Stimulated activated naive CD8-positive, alpha-beta T cell treated with anti-CD3 and anti-CD28 coated beads, Interleukin-15, Interleukin-2, amounts not matched to agents 100 ng/mL and 50 ng/mL, for 24 hours (primary cell): ENCODE data around the gene CALU.
A peak's percentile ranks its signal among the peaks of the same experiment; 100 is the strongest.

ENCODE experiments used
- H3K27ac Mint-ChIP-seq: one replicate; pipeline ENCODE4 v1.8.0; 2021; ENCODE audit warnings: mild to moderate bottlenecking, mixed read lengths
- H3K27me3 Mint-ChIP-seq: one replicate; pipeline ENCODE4 v1.8.0; 2021; ENCODE audit warnings: mixed read lengths
- H3K36me3 Mint-ChIP-seq: one replicate; pipeline ENCODE4 v1.8.0; 2021; ENCODE audit warnings: low read depth, mixed read lengths
- H3K4me1 Mint-ChIP-seq: one replicate; pipeline ENCODE4 v1.8.0; 2021; ENCODE audit warnings: low read depth, mixed read lengths
- H3K4me3 Mint-ChIP-seq: one replicate; pipeline ENCODE4 v1.8.0; 2021; ENCODE audit warnings: mild to moderate bottlenecking, mixed read lengths
- H3K9me3 Mint-ChIP-seq: one replicate; pipeline ENCODE4 v1.8.0; 2021; ENCODE audit warnings: mixed read lengths

The CALU gene

GRCh38 chr7:128778946-128779345, 39.8 kb downstream of the CALU start:
- H3K36me3 Mint-ChIP-seq, result peaks cover 13% of the 10 kb centered on the region
- no peak overlapping the region for H3K27ac Mint-ChIP-seq
- H3K4me1 Mint-ChIP-seq, result peaks cover 20% of the 10 kb centered on the region
- H3K9me3 Mint-ChIP-seq, result peaks cover 10% of the 10 kb centered on the region
- H3K4me3 Mint-ChIP-seq, result no peak overlapping the region
- H3K27me3 Mint-ChIP-seq, result no peaks in the 10 kb centered on the region

GRCh38 chr7:128781126-128781525, 42.0 kb downstream of the CALU start:
- H3K4me1 Mint-ChIP-seq, result peaks cover 20% of the 10 kb centered on the region
- no peak overlapping the region for H3K4me3 Mint-ChIP-seq
- H3K36me3 Mint-ChIP-seq, result no peaks in the 10 kb centered on the region
- H3K27me3 Mint-ChIP-seq, result no peaks in the 10 kb centered on the region
- no peak overlapping the region for H3K27ac Mint-ChIP-seq
- peaks cover 10% of the 10 kb centered on the region for H3K9me3 Mint-ChIP-seq

GRCh38 chr7:128781851-128782250, 42.7 kb downstream of the CALU start:
- Mint-ChIP-seq H3K36me3 (no peaks in the 10 kb centered on the region), H3K4me3 (no peak overlapping the region)

GRCh38 chr7:128783143-128783861, 44.1 kb downstream of the CALU start:
- H3K4me3 Mint-ChIP-seq, result no peak overlapping the region
- H3K36me3 Mint-ChIP-seq, result no peaks in the 10 kb centered on the region
- no peaks in the 10 kb centered on the region for H3K27me3 Mint-ChIP-seq
- H3K4me1 Mint-ChIP-seq, result no peaks in the 10 kb centered on the region
- no peaks in the 10 kb centered on the region for H3K9me3 Mint-ChIP-seq
- peak overlapping the region; percentile 11 for H3K27ac Mint-ChIP-seq

More at GRCh38 chr7:128781851-128782250, 42.7 kb downstream of the CALU start:
- no peak overlapping the region for H3K27ac Mint-ChIP-seq
- peaks cover 7% of the 10 kb centered on the region for H3K9me3 Mint-ChIP-seq
- H3K4me1 Mint-ChIP-seq, result peaks cover 14% of the 10 kb centered on the region
- H3K27me3 Mint-ChIP-seq, result no peaks in the 10 kb centered on the region

DNA sequence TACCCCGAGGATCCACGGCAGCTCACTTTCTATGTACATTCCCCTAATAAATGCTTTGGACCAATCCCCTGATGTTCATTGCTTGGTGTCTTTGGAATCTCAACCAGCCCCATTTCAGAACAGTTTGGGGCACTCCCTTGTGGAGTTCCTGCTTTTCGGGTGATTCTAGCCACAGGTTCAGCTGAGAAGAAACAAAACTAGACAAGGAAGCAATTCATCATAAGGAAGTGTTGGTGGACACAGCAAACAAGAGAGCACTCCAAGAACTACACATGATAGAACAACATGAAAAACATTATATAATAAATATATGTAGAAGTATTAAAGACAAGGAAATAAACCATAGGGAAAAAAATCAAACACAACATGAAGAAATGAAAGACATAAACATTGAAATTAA, 46.6 kb downstream of the CALU start:
- Mint-ChIP-seq H3K27me3 (peaks cover 17% of the 10 kb centered on the region), H3K36me3 (no peaks in the 10 kb centered on the region), H3K4me3 (no peak overlapping the region), H3K27ac (no peak overlapping the region), H3K9me3 (no peaks in the 10 kb centered on the region), H3K4me1 (peaks cover 4% of the 10 kb centered on the region)

- no peaks in the 10 kb centered on the region for H3K36me3 Mint-ChIP-seq
- no peak overlapping the region for H3K4me3 Mint-ChIP-seq
- peaks cover 17% of the 10 kb centered on the region for H3K27me3 Mint-ChIP-seq
- peaks cover 4% of the 10 kb centered on the region for H3K4me1 Mint-ChIP-seq
- no peak overlapping the region for H3K27ac Mint-ChIP-seq
- H3K9me3 Mint-ChIP-seq, result no peaks in the 10 kb centered on the region
These were observed 49.6 kb downstream of the CALU start for GRCh38 chr7:128788446-128789412.

DNA sequence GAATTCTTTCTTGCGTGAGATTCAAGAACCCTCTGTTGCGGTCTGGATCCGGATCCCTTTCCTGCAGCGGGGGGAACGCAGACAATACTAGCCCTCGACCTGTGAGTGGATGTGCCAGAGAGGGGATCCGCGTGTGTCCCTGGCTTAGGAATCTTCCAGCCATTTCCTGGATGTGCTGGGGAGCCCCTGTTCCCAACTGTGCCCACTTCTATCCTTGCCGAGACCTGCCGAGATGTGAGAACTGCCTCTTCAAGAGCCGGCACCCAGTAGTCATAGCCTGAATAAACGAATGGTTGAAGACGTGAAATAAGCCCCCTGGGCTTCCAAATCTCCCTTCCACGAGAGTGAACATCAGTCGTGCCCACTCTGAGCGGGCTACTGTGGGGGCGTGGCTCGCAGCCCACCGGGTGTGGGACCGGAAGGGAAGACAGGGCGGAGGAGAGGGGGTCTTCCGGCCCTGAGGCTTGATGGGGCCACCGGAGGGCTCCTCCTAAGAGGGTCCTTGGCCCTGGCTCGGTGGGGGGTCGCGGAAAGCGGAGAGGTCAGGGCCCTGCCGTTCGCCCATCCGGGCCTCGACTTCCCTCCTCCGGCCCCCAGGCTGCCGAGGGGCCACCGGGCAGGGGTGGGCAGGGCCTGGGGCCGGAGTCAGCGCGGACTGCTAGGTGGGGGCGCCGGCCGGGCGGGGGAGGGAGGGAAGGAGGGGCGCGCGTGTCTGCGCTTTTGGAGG, 51.3 kb downstream of the CALU start:
- H3K27ac Mint-ChIP-seq, result no peak overlapping the region
- peaks cover 17% of the 10 kb centered on the region for H3K27me3 Mint-ChIP-seq
- H3K36me3 Mint-ChIP-seq, result no peaks in the 10 kb centered on the region
- H3K4me3 Mint-ChIP-seq, result peak overlapping the region; percentile 78
- no peaks in the 10 kb centered on the region for H3K9me3 Mint-ChIP-seq
- H3K4me1 Mint-ChIP-seq, result peaks cover 4% of the 10 kb centered on the region

DNA sequence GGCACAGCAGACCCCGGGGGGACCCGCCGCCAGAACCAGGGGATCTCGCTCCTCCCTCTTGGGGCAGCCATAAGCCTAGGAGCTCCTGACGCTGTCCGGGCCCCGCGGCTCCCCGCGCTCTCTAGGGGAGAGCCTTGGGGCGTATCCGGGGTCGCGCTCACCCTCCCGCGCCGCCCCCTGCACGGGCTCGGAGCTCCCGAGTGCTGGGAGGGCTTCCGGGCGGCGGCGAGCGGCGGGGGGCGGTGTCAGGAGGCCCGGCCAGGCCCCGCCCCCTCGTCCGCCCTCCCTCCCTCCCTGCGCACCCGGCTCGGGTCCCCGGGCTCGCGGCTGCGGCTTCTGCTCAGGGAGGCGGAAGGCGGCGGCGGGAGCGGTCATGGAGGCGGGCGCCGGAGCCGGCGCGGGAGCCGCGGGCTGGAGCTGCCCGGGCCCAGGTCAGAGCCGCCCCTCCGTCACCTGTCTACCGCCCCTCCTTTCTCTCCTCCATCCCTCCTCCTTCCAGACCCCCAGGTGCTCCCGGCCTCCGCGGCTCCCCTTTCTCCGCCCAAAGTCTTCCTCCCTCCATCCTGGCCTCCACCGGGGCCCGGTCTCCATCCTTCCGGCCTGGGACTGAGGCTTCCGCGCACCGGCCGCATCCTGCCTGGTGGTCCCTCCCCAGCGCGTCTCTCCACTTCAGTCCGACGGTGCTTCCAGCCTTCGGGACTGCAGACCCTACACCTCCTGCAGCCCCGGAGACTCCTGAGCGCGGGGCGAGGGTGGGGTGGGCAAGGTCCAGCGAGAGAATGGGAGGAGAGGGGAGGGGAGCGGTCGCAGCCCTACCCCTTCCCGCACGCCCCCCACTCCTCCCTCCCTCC, 52.2 kb downstream of the CALU start, which contains the start of gene CCDC136:
Gene CCDC136, plus strand, starts transcription at position 848 of the 851 bp plus-strand sequence. CDS start 444 bp downstream, outside the sequence.
- H3K27me3 Mint-ChIP-seq, result peaks cover 17% of the 10 kb centered on the region
- H3K4me1 Mint-ChIP-seq, result peaks cover 4% of the 10 kb centered on the region
- no peaks in the 10 kb centered on the region for H3K9me3 Mint-ChIP-seq
- peak within 1 kb of the TSS; percentile 79 for H3K4me3 Mint-ChIP-seq
- H3K36me3 Mint-ChIP-seq, result no peaks in the 10 kb centered on the region
- H3K27ac Mint-ChIP-seq, result no peak within 1 kb of the TSS

- H3K4me3 Mint-ChIP-seq, result peak overlapping the region; percentile 79
- no peaks in the 10 kb centered on the region for H3K9me3 Mint-ChIP-seq
- no peak overlapping the region for H3K27ac Mint-ChIP-seq
- no peaks in the 10 kb centered on the region for H3K36me3 Mint-ChIP-seq
- peaks cover 4% of the 10 kb centered on the region for H3K4me1 Mint-ChIP-seq
- H3K27me3 Mint-ChIP-seq, result peaks cover 17% of the 10 kb centered on the region
These were observed 52.8 kb downstream of the CALU start for GRCh38 chr7:128791972-128792327.

DNA sequence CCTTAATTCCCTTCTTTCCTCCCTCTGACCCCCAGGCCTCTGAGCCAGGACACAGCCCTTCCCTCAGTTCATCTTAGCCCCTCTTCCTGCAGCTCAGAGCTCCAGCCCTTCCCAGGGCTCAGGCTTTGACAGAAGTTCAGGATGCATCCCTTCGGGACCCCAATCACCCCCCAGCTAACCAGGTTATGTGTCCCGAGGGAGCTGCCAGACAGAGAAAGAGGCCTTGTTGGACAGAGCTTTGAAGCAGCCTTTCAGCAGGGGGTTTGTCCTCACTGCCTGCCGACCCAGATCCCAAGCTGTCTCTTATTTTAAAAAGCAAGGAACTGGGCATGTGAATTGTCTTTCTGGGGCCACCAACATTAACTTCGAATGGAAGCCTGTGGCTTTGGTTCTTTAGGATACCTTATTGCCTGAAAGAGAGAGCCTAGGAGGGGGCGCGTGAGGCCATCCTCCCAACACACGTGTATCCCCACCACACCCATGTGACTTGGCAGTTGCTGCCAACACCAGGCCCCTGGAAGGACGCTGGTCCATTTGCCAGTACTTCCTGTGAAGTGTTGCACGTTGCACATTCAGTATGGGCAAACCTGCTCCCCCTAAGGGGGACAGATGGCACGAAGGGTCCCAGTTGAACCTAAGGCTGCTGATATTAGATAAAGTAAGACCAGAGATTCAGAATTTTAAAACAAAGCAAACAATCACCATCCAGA, 53.5 kb downstream of the CALU start:
- Mint-ChIP-seq H3K27me3 (peaks cover 17% of the 10 kb centered on the region), H3K27ac (no peak overlapping the region), H3K36me3 (peaks cover 3% of the 10 kb centered on the region), H3K4me3 (peak overlapping the region; percentile 25), H3K9me3 (no peaks in the 10 kb centered on the region), H3K4me1 (peaks cover 4% of the 10 kb centered on the region)

GRCh38 chr7:128793181-128793547, 54.0 kb downstream of the CALU start:
- H3K9me3 Mint-ChIP-seq, result no peaks in the 10 kb centered on the region
- no peak overlapping the region for H3K27ac Mint-ChIP-seq
- H3K4me3 Mint-ChIP-seq, result no peak overlapping the region
- H3K36me3 Mint-ChIP-seq, result peaks cover 3% of the 10 kb centered on the region
- H3K4me1 Mint-ChIP-seq, result peaks cover 4% of the 10 kb centered on the region
- H3K27me3 Mint-ChIP-seq, result peaks cover 17% of the 10 kb centered on the region

DNA sequence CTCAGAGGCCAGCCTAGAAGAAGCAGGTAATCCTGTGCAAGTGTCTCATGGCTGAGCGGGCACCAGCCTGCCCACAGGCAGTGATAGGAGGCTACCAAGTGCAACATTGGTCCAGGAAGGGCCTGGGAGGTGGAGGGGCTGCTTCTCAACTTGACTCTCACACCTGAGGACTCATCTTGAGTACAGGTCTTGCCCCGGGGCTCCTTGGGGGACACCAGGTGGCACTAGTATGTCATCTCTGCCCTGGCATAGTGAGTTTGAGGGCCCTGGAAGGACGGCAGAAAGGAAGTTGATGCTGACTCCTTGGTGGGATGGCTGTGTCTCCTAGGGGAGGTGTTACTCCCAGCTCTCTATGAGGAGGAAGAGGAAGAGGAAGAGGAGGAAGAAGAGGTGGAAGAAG, 54.9 kb downstream of the CALU start:
- peaks cover 3% of the 10 kb centered on the region for H3K36me3 Mint-ChIP-seq
- peaks cover 13% of the 10 kb centered on the region for H3K27me3 Mint-ChIP-seq
- H3K27ac Mint-ChIP-seq, result no peak overlapping the region
- no peaks in the 10 kb centered on the region for H3K9me3 Mint-ChIP-seq
- no peak overlapping the region for H3K4me3 Mint-ChIP-seq
- H3K4me1 Mint-ChIP-seq, result peaks cover 4% of the 10 kb centered on the region

DNA sequence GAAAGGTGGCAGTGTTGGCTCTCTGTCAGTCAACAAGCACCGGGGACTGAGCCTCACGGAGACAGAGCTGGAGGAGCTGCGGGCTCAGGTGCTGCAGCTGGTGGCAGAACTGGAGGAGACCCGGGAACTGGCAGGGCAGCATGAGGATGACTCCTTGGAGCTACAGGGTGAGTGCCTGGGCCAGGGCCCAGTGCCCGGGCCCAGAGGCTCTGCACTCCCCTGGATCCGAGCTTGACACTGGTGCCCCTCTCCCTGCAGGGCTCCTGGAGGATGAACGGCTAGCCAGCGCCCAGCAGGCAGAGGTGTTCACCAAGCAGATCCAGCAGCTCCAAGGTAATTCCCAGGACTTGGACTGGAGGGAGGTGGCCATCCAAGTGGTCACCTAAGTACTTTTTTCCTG, 55.3 kb downstream of the CALU start:
- H3K4me1 Mint-ChIP-seq, result peaks cover 4% of the 10 kb centered on the region
- H3K36me3 Mint-ChIP-seq, result peaks cover 3% of the 10 kb centered on the region
- H3K4me3 Mint-ChIP-seq, result no peak overlapping the region
- peaks cover 8% of the 10 kb centered on the region for H3K27me3 Mint-ChIP-seq
- H3K27ac Mint-ChIP-seq, result no peak overlapping the region
- H3K9me3 Mint-ChIP-seq, result no peaks in the 10 kb centered on the region
